ENCODE results near the gene TM9SF3.

Gene TM9SF3

DNA sequence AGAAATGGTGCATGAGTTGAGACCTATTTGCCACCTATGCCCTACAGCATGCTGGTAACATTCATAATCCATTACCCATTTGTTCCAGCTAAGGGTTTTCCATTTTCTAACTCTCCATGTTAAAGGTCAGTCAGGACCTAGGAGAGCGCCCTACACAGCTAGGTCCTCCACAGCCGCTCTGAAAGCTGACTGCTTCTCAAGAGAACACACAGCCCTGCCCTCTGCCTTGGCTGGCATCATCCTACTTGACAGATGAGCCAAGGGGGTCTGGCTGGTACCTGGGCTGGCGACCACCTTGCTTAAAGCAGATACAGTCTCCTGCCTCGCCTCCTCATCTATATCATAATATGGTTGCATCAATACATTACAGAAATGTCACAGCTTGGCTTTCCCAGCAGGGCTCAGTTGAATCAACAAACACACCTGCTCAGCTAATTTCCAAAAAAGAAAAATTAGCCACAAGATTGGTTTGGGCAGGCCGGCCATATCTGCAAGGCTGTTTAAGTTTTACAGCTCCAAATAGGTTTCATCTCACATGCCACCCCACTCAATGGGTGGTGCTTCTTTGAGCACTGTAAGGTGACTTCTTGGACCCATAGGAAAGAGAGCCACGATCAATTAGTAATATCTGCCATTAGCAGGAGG, 90.4 kb downstream of the TM9SF3 start:
- Histone ChIP-seq H3K36me3 (ENCODE audit: control insufficient read depth, insufficient read depth, low read length) (no peaks in the 10 kb centered on the region), H3K4me1 (ENCODE audit: control insufficient read depth, insufficient read depth, low read length) (no peaks in the 10 kb centered on the region), H3K4me3 (ENCODE audit: low read length) (no peak overlapping the region), H3K9me3 (ENCODE audit: control insufficient read depth, low read length) (no peaks in the 10 kb centered on the region), H3K27me3 (ENCODE audit: control insufficient read depth, insufficient read depth, low read length) (no peaks in the 10 kb centered on the region), H3K9ac (ENCODE audit: low read length) (no peak overlapping the region)

DNA sequence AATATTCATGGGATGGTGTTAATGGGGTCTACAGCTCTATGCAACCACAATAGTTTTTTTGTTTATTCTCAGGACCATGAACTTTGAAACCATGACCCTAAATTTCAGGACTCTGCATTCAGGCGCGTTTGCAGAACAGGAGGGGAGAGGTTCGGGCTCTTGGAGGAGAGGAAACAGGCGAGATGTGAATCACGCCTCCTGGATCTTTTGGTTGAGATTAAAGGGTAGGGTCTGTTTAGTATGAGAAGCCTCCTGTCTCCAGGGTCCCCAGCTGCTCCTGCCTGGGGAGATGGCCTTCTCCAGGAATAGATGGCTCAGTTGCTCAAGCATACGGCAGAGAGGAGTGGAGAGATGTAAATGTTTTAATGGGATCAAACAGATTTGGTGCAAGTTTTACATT, 91.3 kb downstream of the TM9SF3 start:
- no peak overlapping the region for H3K9ac ChIP-seq (ENCODE audit: low read length)
- no peaks in the 10 kb centered on the region for H3K9me3 ChIP-seq (ENCODE audit: control insufficient read depth, low read length)
- H3K4me1 ChIP-seq (ENCODE audit: control insufficient read depth, insufficient read depth, low read length) = no peaks in the 10 kb centered on the region
- no peaks in the 10 kb centered on the region for H3K36me3 ChIP-seq (ENCODE audit: control insufficient read depth, insufficient read depth, low read length)
- H3K27me3 ChIP-seq (ENCODE audit: control insufficient read depth, insufficient read depth, low read length) = no peaks in the 10 kb centered on the region
- no peak overlapping the region for H3K4me3 ChIP-seq (ENCODE audit: low read length)

DNA sequence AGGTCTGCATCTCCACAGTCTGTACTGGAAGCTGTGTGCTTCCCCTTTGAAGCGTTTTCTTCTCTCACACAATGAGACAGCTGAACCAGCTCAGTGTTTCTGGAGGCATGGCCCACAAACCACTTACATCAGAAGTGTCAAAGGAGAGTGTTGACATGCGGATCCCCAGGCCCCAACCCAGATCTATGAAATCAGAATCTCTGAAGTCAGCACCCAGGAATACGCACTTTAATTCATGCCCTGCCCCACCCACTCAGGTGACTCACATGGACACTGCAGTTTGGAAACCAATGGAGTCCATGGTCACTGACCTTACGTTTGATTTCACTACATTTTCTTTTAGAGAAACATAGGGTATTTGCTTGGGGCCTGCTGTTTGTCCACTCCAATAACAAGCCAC, 92.1 kb downstream of the TM9SF3 start:
- Histone ChIP-seq H3K9me3 (ENCODE audit: control insufficient read depth, low read length) (no peaks in the 10 kb centered on the region), H3K36me3 (ENCODE audit: control insufficient read depth, insufficient read depth, low read length) (no peaks in the 10 kb centered on the region), H3K4me3 (ENCODE audit: low read length) (no peak overlapping the region), H3K4me1 (ENCODE audit: control insufficient read depth, insufficient read depth, low read length) (no peaks in the 10 kb centered on the region), H3K9ac (ENCODE audit: low read length) (no peak overlapping the region), H3K27me3 (ENCODE audit: control insufficient read depth, insufficient read depth, low read length) (no peaks in the 10 kb centered on the region)

DNA sequence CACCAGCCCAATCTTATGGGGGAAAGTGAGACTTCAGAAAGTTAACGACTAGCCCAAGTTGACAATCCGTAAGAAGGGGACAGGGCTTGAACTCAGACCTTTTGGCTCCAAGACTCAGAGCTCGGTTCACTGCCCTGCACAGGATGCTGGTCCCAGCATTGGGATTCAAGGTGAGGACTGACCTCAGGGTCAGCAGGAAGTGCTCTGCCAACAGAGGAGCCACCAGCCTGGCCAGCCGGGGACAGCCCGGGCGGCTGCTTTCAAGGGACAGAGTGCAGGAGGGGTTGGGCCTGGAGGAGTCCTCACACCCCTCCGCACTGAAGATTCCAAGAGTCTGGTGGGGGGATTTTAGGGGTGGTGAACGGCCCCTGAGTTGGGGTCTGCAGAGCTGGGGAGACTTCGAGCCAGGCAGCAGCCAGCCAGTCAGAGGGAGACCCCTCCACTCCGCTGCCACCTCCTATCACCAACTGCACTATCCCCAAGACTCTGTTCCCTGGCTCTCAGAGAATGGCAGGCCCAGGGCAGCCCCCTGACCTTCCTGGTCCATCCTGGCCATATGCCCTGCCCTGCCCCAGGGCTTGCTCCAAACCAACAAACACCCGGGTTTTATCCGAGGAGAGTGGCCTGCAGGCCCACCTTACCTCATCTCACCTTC, 92.8 kb downstream of the TM9SF3 start:
- H3K9ac ChIP-seq (ENCODE audit: low read length) = no peak overlapping the region
- H3K36me3 ChIP-seq (ENCODE audit: control insufficient read depth, insufficient read depth, low read length) = no peaks in the 10 kb centered on the region
- H3K27me3 ChIP-seq (ENCODE audit: control insufficient read depth, insufficient read depth, low read length) = no peaks in the 10 kb centered on the region
- no peak overlapping the region for H3K4me3 ChIP-seq (ENCODE audit: low read length)
- no peaks in the 10 kb centered on the region for H3K4me1 ChIP-seq (ENCODE audit: control insufficient read depth, insufficient read depth, low read length)
- H3K9me3 ChIP-seq (ENCODE audit: control insufficient read depth, low read length) = no peaks in the 10 kb centered on the region

DNA sequence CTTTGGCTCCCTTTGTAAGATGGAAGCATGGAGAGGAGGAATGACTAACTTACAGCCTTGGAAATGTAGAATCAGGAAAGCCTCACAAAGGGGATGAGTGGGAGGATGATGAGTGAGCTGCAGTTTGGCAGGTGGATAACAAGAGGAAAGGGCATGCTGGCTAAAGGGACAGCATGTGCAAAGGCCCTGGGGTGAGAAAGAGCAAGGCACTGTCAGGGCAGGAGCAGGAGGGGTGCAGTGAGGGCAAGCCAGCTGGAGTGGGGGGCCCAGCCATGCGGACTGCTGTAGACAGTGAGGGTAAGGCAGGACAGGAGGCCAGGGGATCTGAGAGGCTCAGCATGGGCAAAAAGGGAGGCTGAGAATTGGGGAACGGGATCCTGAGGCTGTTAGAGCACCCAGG, 93.6 kb downstream of the TM9SF3 start:
- no peaks in the 10 kb centered on the region for H3K27me3 ChIP-seq (ENCODE audit: control insufficient read depth, insufficient read depth, low read length)
- no peaks in the 10 kb centered on the region for H3K4me1 ChIP-seq (ENCODE audit: control insufficient read depth, insufficient read depth, low read length)
- H3K36me3 ChIP-seq (ENCODE audit: control insufficient read depth, insufficient read depth, low read length) = no peaks in the 10 kb centered on the region
- H3K9ac ChIP-seq (ENCODE audit: low read length) = no peak overlapping the region
- H3K9me3 ChIP-seq (ENCODE audit: control insufficient read depth, low read length) = no peaks in the 10 kb centered on the region
- no peak overlapping the region for H3K4me3 ChIP-seq (ENCODE audit: low read length)

DNA sequence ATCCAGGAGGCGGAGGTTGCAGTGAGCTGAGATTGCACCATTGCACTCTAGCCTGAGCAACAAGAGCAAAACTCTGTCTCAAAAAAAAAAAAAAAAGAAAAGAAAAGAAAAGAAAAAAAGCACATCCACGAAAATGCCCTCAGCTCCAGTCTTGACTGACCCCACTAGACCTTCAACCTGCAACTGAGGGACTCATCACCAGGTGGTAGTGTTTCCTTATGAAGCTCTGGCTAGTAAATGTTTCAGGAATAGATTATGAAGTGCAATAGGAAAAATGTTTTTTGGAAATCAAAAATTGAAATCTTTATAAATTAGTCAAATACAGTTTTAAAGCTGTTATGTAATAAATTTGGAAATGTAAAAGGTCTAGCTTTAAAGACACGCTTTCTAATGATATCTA, 95.5 kb downstream of the TM9SF3 start:
- Histone ChIP-seq H3K4me1 (ENCODE audit: control insufficient read depth, insufficient read depth, low read length) (no peaks in the 10 kb centered on the region), H3K9me3 (ENCODE audit: control insufficient read depth, low read length) (no peaks in the 10 kb centered on the region), H3K4me3 (ENCODE audit: low read length) (no peak overlapping the region), H3K9ac (ENCODE audit: low read length) (no peak overlapping the region), H3K27me3 (ENCODE audit: control insufficient read depth, insufficient read depth, low read length) (no peaks in the 10 kb centered on the region), H3K36me3 (ENCODE audit: control insufficient read depth, insufficient read depth, low read length) (no peaks in the 10 kb centered on the region)

DNA sequence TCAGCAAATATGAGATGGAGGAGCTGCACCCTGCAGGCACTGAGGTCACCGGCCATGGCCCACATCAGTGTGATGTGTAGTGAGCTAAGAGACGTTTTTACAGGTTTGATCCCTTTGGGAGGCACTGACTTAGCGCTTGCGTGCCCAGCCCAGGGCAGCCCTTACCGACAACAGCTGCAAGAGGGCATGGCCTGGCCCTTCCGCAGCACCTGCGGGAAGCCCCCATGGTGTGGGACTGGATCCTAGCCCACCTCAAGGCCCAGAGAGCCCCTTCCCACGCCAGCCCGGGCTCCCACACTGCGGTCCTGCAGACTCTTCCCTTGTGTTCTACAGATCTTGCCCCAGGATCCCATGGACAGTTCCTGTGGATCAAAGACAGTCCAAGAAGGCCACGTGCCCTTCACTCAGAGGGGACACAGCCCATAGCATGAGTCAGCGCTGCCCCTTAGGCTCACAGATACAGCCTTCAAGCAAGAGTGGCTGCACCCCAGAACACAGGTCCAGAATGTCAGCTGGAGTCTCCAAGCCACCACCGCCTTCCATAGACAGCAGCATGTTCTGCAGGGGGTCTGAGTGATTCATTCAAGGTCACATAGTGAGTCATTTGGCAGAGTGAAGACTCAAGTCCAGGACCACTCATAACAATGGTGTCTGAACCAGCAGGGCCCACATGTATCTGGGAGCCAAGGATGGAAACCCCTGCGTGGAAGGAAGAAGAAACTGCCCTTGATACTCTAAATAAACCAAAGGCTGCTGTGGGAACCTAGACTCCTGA, 98.5 kb downstream of the TM9SF3 start:
- H3K27me3 ChIP-seq (ENCODE audit: control insufficient read depth, insufficient read depth, low read length) = no peaks in the 10 kb centered on the region

DNA sequence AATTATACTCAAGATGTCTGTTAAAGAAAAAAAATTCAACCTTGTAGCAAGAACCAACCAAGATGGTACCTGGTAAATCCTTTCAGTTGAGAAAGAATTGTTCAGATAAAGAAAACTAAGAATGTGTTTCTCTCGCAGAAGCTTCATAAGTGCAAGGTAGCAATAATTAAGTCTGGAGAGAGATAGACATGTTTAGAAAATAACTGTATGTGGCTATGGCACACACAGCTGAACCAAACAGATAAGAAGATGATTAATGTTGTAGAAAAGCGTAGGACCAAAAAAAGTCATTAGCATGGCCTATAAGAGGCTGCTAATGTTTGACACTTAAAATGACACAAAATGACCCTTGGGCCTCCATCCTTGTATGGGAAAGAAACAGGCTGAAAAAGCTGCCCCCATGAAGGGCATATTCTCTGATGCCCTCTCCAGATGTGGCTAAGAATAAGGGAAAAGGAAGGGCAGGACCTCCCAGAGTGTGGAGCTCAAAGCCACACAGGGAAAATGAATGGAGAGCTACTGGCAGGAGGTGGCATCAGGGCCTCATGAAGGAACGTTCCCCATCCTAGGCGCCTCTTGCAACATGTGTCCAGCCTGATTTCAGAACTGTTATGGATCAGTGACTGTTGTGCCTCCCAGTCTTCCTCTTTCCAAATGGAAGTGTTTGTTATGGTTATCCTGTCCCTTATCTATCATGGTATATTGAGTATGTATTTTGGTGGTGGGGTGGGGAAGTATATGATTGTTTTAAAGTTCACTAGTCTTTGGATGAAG, 103.8 kb downstream of the TM9SF3 start:
- Histone ChIP-seq H3K27me3 (ENCODE audit: control insufficient read depth, insufficient read depth, low read length) (no peaks in the 10 kb centered on the region), H3K4me3 (ENCODE audit: low read length) (no peak overlapping the region), H3K9ac (ENCODE audit: low read length) (no peak overlapping the region), H3K4me1 (ENCODE audit: control insufficient read depth, insufficient read depth, low read length) (no peaks in the 10 kb centered on the region), H3K36me3 (ENCODE audit: control insufficient read depth, insufficient read depth, low read length) (no peaks in the 10 kb centered on the region), H3K9me3 (ENCODE audit: control insufficient read depth, low read length) (no peaks in the 10 kb centered on the region)

More for the DNA sequence above, 98.5 kb downstream of the TM9SF3 start:
- Histone ChIP-seq H3K36me3 (ENCODE audit: control insufficient read depth, insufficient read depth, low read length) (no peaks in the 10 kb centered on the region), H3K9ac (ENCODE audit: low read length) (no peak overlapping the region), H3K9me3 (ENCODE audit: control insufficient read depth, low read length) (no peaks in the 10 kb centered on the region), H3K4me3 (ENCODE audit: low read length) (no peak overlapping the region), H3K4me1 (ENCODE audit: control insufficient read depth, insufficient read depth, low read length) (no peaks in the 10 kb centered on the region)

DNA sequence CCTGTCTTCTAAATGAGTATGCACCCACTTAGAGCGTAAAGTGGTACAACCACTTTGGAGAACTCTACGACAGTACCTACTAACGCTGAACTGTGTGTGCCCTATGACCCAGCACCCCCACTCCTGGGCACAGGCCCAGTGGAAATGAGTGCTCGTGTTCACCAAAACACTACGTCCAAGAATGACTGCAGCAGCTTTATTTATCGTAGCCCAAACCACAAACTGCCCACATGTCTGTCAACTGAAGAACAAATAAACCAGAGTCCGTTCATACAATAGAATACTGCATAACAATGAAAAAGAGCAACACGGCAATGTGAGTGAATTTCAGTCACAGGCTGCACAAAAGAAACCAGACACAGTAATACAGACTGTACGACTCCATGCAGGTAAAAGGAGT, 108.5 kb downstream of the TM9SF3 start:
- H3K4me1 ChIP-seq (ENCODE audit: control insufficient read depth, insufficient read depth, low read length) = no peaks in the 10 kb centered on the region
- no peaks in the 10 kb centered on the region for H3K27me3 ChIP-seq (ENCODE audit: control insufficient read depth, insufficient read depth, low read length)
- no peaks in the 10 kb centered on the region for H3K9me3 ChIP-seq (ENCODE audit: control insufficient read depth, low read length)
- no peak overlapping the region for H3K4me3 ChIP-seq (ENCODE audit: low read length)
- no peak overlapping the region for H3K9ac ChIP-seq (ENCODE audit: low read length)
- no peaks in the 10 kb centered on the region for H3K36me3 ChIP-seq (ENCODE audit: control insufficient read depth, insufficient read depth, low read length)

DNA sequence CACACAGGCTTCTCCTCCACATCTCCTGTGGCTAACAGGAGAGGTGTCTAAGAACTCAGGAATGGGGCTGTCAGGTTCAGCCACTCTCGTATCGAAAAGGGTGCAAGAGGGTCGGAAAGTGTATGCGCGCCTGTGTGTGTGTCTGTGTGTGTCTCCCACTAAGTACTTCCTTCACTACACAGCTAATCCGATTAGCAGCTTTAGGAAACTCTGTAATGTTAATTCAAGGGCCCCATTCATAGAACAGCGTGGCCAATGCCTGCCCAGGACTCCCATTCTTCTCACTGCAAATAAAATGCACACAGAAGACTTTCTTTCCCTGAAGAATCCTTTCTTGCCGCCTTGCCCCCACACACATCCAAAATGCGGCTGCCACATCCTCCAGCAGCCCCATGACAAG, 112.9 kb downstream of the TM9SF3 start:
- H3K9me3 ChIP-seq (ENCODE audit: control insufficient read depth, low read length) = no peaks in the 10 kb centered on the region
- H3K4me3 ChIP-seq (ENCODE audit: low read length) = no peak overlapping the region
- H3K36me3 ChIP-seq (ENCODE audit: control insufficient read depth, insufficient read depth, low read length) = no peaks in the 10 kb centered on the region
- no peaks in the 10 kb centered on the region for H3K4me1 ChIP-seq (ENCODE audit: control insufficient read depth, insufficient read depth, low read length)
- no peak overlapping the region for H3K9ac ChIP-seq (ENCODE audit: low read length)
- peaks cover 2% of the 10 kb centered on the region for H3K27me3 ChIP-seq (ENCODE audit: control insufficient read depth, insufficient read depth, low read length)

DNA sequence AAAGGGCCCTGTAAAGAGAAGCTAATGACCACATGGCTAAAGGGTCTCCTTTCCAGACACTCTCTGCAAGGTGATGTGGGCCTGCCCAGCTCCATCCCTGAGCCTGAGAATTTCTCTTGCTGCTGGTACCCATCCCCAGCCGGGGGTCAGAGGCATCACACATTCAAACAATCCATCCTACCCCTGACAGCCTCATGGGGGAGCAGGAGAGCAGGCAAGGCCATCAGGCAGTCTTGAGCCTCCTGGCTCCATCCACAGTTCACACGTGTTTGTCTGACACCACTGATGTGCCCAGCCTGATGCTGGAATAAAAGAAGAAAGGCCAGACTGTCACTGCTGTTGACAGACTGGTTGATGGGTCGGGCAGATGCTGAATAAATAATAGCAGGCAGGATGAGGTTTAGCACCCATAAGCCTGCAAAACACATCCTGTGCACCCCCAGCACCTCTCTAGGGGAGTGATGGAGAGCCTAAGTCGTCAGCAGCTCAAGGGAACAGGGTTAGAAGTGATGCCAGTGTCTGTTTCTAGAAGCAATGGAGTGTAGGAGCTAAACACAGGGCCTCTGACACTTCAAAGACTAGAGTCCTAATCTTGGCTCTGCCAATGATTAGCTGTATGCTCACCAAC, 116.6 kb downstream of the TM9SF3 start:
- no peaks in the 10 kb centered on the region for H3K4me1 ChIP-seq (ENCODE audit: control insufficient read depth, insufficient read depth, low read length)
- H3K4me3 ChIP-seq (ENCODE audit: low read length) = no peak overlapping the region
- no peaks in the 10 kb centered on the region for H3K36me3 ChIP-seq (ENCODE audit: control insufficient read depth, insufficient read depth, low read length)
- H3K9me3 ChIP-seq (ENCODE audit: control insufficient read depth, low read length) = no peaks in the 10 kb centered on the region
- no peak overlapping the region for H3K9ac ChIP-seq (ENCODE audit: low read length)
- peaks cover 2% of the 10 kb centered on the region for H3K27me3 ChIP-seq (ENCODE audit: control insufficient read depth, insufficient read depth, low read length)

All from mucosa of stomach (tissue), 1 donor.